Liver (tissue), 3 donors: Measurements from ENCODE around the gene PAN3.
"Not testable (repeated sequence)": the region's sequence is repeated elsewhere in the genome, so short reads cannot be mapped to it uniquely, and the experiment has no call there.

Source experiments
- HNF4A ChIP-seq, 2 donors: conservative IDR thresholded peaks; 2 replicates each; pipeline ENCODE4 v1.6.1; 2016; ENCODE audit warnings: antibody characterized with exemption in 2 of 2, mild to moderate bottlenecking in 2 of 2
- HNF4G ChIP-seq: IDR thresholded peaks from 2 replicates; pipeline ENCODE4 v1.6.1; 2016; ENCODE audit warnings: antibody characterized with exemption
- JUND ChIP-seq, 2 donors: IDR thresholded peaks; 2 replicates each; pipeline ENCODE4 v1.6.1; 2016; ENCODE audit warnings: antibody characterized with exemption in 2 of 2
- YY1 ChIP-seq: IDR thresholded peaks from 2 replicates; pipeline ENCODE4 v1.6.1; 2016; ENCODE audit warnings: antibody characterized with exemption, mild to moderate bottlenecking
- TF ChIP-seq, protein P1 (sequence below): fragments of 150-350 bp; IDR thresholded peaks from 2 replicates; pipeline ENCODE4 v1.5.1; 2017; ENCODE audit warnings: improper control_type of control experiment, low read depth, low read length; ENCODE audit not compliant: missing input control
- TF ChIP-seq, protein P2 (sequence below): IDR thresholded peaks from 2 replicates; pipeline ENCODE4 v1.6.1; 2016; ENCODE audit warnings: antibody characterized with exemption
- donor health status: healthy.
- donor health status: healthy.

DNA sequence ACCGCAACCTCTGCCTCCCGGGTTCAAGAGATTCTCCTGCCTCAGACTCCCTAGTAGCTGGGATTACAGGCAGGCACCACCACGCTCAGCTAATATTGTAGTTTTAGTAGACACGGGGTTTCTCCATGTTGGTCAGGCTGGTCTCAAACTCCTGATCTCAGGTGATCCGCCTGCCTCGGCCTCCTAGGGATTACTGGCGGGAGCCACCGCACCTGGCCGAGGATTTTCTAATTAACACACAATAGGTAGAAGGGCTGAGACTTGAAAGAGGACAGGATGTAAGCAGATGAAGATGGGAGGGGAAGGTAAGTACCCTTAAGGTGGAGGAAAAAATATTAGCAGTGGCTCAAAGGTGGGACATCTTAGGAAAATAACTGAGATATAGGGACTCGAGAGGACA lies 3.2 kb downstream of the PAN3 start:
- TF ChIP-seq, protein P1, sequence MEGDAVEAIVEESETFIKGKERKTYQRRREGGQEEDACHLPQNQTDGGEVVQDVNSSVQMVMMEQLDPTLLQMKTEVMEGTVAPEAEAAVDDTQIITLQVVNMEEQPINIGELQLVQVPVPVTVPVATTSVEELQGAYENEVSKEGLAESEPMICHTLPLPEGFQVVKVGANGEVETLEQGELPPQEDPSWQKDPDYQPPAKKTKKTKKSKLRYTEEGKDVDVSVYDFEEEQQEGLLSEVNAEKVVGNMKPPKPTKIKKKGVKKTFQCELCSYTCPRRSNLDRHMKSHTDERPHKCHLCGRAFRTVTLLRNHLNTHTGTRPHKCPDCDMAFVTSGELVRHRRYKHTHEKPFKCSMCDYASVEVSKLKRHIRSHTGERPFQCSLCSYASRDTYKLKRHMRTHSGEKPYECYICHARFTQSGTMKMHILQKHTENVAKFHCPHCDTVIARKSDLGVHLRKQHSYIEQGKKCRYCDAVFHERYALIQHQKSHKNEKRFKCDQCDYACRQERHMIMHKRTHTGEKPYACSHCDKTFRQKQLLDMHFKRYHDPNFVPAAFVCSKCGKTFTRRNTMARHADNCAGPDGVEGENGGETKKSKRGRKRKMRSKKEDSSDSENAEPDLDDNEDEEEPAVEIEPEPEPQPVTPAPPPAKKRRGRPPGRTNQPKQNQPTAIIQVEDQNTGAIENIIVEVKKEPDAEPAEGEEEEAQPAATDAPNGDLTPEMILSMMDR, result not testable (repeated sequence)
- TF ChIP-seq, protein P2, sequence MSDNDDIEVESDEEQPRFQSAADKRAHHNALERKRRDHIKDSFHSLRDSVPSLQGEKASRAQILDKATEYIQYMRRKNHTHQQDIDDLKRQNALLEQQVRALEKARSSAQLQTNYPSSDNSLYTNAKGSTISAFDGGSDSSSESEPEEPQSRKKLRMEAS, result not testable (repeated sequence)
- not testable (repeated sequence) for TF ChIP-seq HNF4G; YY1; JUND (IDR thresholded peaks at IDR 0.05); HNF4A (conservative IDR thresholded peaks at IDR 0.05)
